Right atrium auricular region (tissue), 2 donors: ENCODE data around the gene NAB2. TPM values are rescaled to one million over a fixed set of nuclear protein-coding genes. Genes with fewer than 3 reads are reported as not detected.
"Not testable (repeated sequence)": the region's sequence is repeated elsewhere in the genome, so short reads cannot be mapped to it uniquely, and the experiment has no call there.

ENCODE experiments used
- DNase-seq: peaks from one replicate; pipeline ENCODE4 v3.0.0-alpha.2; 2019; ENCODE audit warnings: low spot score
- H3K27ac ChIP-seq, 2 donors: fragments of 200-600 bp; sonication (generic); 1 replicate in 1 of 2; 2 replicates in 1 of 2; pipeline ENCODE4 v1.5.1; 2016 to 2019
- H3K27me3 ChIP-seq, 2 donors: fragments of 200-600 bp; sonication (generic); one replicate each; pipeline versions ENCODE4 v1.5.1 to v1.6.0; 2017 to 2019
- H3K36me3 ChIP-seq: fragments of 200-600 bp; sonication (generic); one replicate; pipeline ENCODE4 v1.5.1; 2016
- H3K4me1 ChIP-seq, 2 donors: fragments of 200-600 bp; sonication (generic); one replicate each; pipeline versions ENCODE4 v1.5.1 to v1.6.0; 2017 to 2019
- H3K4me3 ChIP-seq, 2 donors: fragments of 200-600 bp; sonication (generic); 1 replicate in 1 of 2; 2 replicates in 1 of 2; pipeline ENCODE4 v1.5.1; 2017 to 2019; ENCODE audit warnings: mild to moderate bottlenecking in 1 of 2, moderate library complexity in 1 of 2
- H3K9me3 ChIP-seq, 2 donors: fragments of 200-600 bp; sonication (generic); one replicate each; pipeline ENCODE4 v1.5.1; 2019
- CTCF ChIP-seq, 2 donors: fragments of 200-600 bp; sonication (generic); IDR thresholded peaks; one replicate each; pipeline ENCODE4 v1.5.1; 2019; ENCODE audit warnings: antibody characterized with exemption in 2 of 2
- total RNA-seq, 2 donors: library from RNA; depleted of rRNA; stranded (reverse); fragments of >200 nt; gene quantifications; one replicate each; pipeline ENCODE4 v1.1.0, GENCODE V29; 2016

The NAB2 gene
- total RNA-seq, 2 donors from 2014 or later = 9.0 to 21.1 TPM

GRCh38 chr12:57058454-57058853 lies 30.5 kb upstream of the NAB2 start:
- no peak for TF ChIP-seq CTCF (IDR thresholded peaks at IDR 0.05)
- Histone ChIP-seq H3K27ac (no peak overlapping the region), H3K36me3 (peaks cover 10% of the 10 kb centered on the region), H3K4me3 (no peak overlapping the region), H3K27me3 (no peaks in the 10 kb centered on the region), H3K4me1 (no peaks in the 10 kb centered on the region), H3K9me3 (no peaks in the 10 kb centered on the region)
- no peak for DNase-seq

GRCh38 chr12:57063991-57064685 lies 24.8 kb upstream of the NAB2 start:
- DNase-seq = no peak

GRCh38 chr12:57066245-57066644 lies 22.7 kb upstream of the NAB2 start:
- H3K36me3 ChIP-seq = peaks cover 5% of the 10 kb centered on the region

More at GRCh38 chr12:57063991-57064685, 24.8 kb upstream of the NAB2 start:
- H3K4me3 ChIP-seq = no peak overlapping the region
- H3K36me3 ChIP-seq = peaks cover 5% of the 10 kb centered on the region
- no peaks in the 10 kb centered on the region for H3K27me3 ChIP-seq
- no peak overlapping the region for H3K27ac ChIP-seq
- no peaks in the 10 kb centered on the region for H3K9me3 ChIP-seq
- H3K4me1 ChIP-seq = no peaks in the 10 kb centered on the region
- no peak for TF ChIP-seq CTCF (IDR thresholded peaks at IDR 0.05)

GRCh38 chr12:57069523-57069922 lies 19.4 kb upstream of the NAB2 start:
- Histone ChIP-seq H3K4me1 (no peaks in the 10 kb centered on the region), H3K36me3 (no peaks in the 10 kb centered on the region), H3K4me3 (no peak overlapping the region), H3K9me3 (no peaks in the 10 kb centered on the region), H3K27ac (peak overlapping the region; percentile 13 to 31), H3K27me3 (no peaks in the 10 kb centered on the region)
- DNase-seq = peak; percentile 88
- TF ChIP-seq CTCF (IDR thresholded peaks at IDR 0.05) = peak; percentile 59 to 91

More at GRCh38 chr12:57066245-57066644, 22.7 kb upstream of the NAB2 start:
- H3K4me3 ChIP-seq = no peak overlapping the region
- H3K9me3 ChIP-seq = no peaks in the 10 kb centered on the region
- no peak for TF ChIP-seq CTCF (IDR thresholded peaks at IDR 0.05)
- no peaks in the 10 kb centered on the region for H3K4me1 ChIP-seq
- DNase-seq = no peak
- H3K27ac ChIP-seq = no peak overlapping the region
- H3K27me3 ChIP-seq = no peaks in the 10 kb centered on the region

- H3K27me3 ChIP-seq = no peaks in the 10 kb centered on the region
- no peaks in the 10 kb centered on the region for H3K9me3 ChIP-seq
- H3K4me1 ChIP-seq = peaks cover 0 to 4% of the 10 kb centered on the region in 2 donors
- no peak overlapping the region for H3K27ac ChIP-seq
- no peak for TF ChIP-seq CTCF (IDR thresholded peaks at IDR 0.05)
- DNase-seq = no peak
- no peaks in the 10 kb centered on the region for H3K36me3 ChIP-seq
- H3K4me3 ChIP-seq = no peak overlapping the region
These were observed 16.3 kb upstream of the NAB2 start for GRCh38 chr12:57072661-57073060.

- Histone ChIP-seq H3K4me3 (peak overlapping the region in 1 of 2 donors; percentile 15), H3K4me1 (peaks cover 0 to 12% of the 10 kb centered on the region in 2 donors)
- H3K27me3 ChIP-seq, H3K36me3 ChIP-seq, H3K9me3 ChIP-seq, DNase-seq, H3K27ac ChIP-seq: not testable (repeated sequence)
These were observed 15.1 kb upstream of the NAB2 start for GRCh38 chr12:57073566-57074450.
